Hematopoietic multipotent progenitor cell treated with erythropoietin and hydrocortisone succinate and interleukin-3 and kit ligand, for 8 days (in vitro differentiated cells): ENCODE results near the gene PSPC1.
A peak's percentile ranks its signal among the peaks of the same experiment; 100 is the strongest.
"Not testable (repeated sequence)": the region's sequence is repeated elsewhere in the genome, so short reads cannot be mapped to it uniquely, and the experiment has no call there.

Experiments
- DNase-seq: peaks from one replicate; pipeline ENCODE4 v3.0.0-alpha.2; 2015

The PSPC1 gene, protein sequence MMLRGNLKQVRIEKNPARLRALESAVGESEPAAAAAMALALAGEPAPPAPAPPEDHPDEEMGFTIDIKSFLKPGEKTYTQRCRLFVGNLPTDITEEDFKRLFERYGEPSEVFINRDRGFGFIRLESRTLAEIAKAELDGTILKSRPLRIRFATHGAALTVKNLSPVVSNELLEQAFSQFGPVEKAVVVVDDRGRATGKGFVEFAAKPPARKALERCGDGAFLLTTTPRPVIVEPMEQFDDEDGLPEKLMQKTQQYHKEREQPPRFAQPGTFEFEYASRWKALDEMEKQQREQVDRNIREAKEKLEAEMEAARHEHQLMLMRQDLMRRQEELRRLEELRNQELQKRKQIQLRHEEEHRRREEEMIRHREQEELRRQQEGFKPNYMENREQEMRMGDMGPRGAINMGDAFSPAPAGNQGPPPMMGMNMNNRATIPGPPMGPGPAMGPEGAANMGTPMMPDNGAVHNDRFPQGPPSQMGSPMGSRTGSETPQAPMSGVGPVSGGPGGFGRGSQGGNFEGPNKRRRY

GRCh38 chr13:19782727-19783682 lies at the start of gene PSPC1:
Gene PSPC1 (minus strand): TSS chr13:19782945. CDS start chr13:19782757, 188 bp downstream.
- peak; percentile 95 for DNase-seq

DNA sequence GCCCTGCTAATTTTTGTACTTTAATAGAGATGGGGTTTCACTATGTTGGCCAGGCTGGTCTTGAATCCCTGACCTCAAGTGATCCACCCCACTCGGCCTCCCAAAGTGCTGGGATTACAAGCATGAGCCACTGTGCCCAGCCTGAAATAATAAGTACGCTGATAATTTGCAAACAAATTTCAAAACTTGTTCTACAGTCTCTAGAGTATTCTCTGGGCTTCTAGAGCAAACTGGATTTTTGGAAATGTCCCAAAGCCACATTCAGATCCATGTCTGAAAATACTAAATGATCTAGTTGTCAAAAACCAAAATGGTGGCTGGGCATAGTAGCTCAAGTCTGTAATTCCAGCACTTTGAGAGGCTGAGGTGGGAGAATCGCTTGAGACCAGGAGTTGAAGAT lies 39.9 kb upstream of the PSPC1 start:
- DNase-seq = no peak

DNA sequence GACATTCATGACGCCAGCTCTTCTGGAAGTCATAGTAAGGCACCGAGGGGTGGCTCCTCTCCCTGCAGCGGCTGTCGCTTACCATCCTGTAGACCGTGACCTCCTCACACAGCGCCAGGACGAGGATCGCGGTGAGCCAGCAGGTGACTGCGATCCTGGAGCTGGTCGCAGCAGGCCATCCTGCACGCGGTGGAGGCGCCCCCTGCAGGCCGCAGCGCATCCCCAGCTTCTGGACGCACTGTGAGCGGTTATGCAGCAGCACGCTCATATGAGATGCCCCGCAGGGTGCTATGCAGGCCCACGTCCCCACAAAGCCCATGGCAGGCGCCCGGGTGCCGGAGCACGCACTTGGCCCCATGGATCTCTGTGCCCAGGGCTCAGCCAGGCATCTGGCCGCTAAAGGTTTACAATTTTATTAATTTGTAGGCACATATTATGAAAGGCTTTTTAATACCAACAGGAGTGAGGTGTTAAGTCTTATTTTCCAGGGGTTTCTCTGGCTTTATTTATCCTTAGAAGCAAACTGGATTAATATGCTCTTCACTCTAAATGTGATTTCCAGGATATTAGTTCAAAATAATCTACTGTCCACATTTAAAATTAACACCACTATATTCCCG lies 35.6 kb upstream of the PSPC1 start:
- DNase-seq = peak; percentile 35

GRCh38 chr13:19817510-19818158 lies 34.9 kb upstream of the PSPC1 start:
- DNase-seq = no peak

GRCh38 chr13:19817106-19817505 lies 34.4 kb upstream of the PSPC1 start:
- DNase-seq = no peak

GRCh38 chr13:19815842-19816241 lies 33.1 kb upstream of the PSPC1 start:
- DNase-seq = not testable (repeated sequence)

GRCh38 chr13:19810996-19811881 lies 28.5 kb upstream of the PSPC1 start:
- no peak for DNase-seq

DNA sequence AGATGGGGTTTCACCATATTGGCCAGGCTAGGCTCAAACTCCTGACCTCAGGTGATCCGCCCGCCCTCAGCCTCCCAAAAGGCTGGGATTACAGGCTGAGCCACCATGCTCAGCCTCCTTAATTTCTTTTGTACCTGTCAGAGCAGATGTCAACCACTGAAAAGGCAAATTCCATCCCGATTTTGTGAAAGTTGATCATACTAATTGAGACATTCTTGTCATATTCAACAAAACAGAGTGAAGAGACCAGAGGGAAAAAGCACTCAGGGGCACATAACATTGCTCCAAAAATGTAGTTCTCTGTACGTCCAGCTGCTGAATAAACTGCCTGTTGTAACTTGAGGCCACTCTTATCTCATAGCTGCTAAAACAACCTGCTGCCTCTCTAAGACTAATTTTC lies 27.4 kb upstream of the PSPC1 start:
- DNase-seq = no peak

DNA sequence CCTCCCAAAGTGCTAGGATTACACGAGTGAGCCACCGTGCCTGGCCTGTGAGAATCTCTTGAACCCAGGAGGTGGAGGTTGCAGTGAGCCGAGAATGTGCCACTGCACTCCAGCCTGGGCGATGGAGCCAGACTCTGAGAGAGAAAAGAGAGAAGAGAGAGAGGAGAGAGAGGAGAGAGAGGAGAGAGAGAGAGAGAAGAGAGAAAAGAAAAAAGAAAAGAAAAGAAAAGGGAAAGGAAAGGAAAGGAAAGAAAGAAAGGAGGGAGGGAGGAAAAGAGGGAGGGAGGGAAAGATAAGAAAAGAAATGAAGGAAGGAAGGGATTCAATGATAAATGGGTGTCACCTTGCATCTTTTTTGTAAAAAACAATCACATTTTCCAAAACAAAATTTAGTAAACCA lies 23.0 kb upstream of the PSPC1 start:
- DNase-seq = no peak

DNA sequence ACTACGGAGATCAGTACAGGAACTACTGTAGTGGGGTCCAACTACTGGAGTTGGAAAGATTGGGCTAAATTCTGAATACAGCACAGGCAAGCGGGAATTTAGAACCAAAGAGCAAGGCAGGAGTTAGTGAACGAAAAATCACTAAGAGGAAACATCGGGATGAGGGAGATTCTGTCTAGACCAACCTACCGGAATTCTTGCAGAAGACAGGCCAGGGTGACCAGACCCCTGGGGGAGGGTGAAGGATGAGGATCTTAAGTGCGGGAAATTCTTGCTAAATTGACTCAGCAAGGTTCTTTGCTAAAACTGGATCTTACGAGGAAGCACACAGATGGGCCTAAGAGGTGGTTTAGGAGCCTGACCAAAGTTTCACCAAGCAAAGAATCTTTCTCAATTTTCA lies 13.2 kb upstream of the PSPC1 start:
- no peak for DNase-seq

GRCh38 chr13:19794631-19795030 lies 11.9 kb upstream of the PSPC1 start:
- DNase-seq = no peak

GRCh38 chr13:19791953-19792537 lies 9.3 kb upstream of the PSPC1 start:
- no peak for DNase-seq

GRCh38 chr13:19782049-19782726 lies 557 bp downstream of the PSPC1 start:
- peak; percentile 29 for DNase-seq

DNA sequence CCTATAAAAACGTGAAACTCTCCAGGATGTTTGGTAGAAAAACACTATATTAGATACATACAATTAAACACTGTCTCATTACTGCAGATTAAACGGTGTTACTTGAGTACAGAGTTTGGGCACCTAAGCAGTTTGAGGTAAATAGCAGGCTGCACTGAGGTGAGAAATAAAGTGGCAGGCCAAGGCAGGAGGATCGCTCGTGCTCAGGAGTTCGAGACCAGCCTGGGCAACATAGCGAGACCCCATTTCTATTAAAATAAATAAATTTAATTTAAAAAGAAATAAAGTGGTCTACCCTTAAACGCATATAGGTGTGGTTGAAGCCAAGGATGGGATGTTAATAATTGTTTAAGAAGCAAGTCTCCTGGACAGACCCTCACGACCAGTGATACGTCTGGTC lies 1.2 kb downstream of the PSPC1 start:
- DNase-seq = peak; percentile 43

DNA sequence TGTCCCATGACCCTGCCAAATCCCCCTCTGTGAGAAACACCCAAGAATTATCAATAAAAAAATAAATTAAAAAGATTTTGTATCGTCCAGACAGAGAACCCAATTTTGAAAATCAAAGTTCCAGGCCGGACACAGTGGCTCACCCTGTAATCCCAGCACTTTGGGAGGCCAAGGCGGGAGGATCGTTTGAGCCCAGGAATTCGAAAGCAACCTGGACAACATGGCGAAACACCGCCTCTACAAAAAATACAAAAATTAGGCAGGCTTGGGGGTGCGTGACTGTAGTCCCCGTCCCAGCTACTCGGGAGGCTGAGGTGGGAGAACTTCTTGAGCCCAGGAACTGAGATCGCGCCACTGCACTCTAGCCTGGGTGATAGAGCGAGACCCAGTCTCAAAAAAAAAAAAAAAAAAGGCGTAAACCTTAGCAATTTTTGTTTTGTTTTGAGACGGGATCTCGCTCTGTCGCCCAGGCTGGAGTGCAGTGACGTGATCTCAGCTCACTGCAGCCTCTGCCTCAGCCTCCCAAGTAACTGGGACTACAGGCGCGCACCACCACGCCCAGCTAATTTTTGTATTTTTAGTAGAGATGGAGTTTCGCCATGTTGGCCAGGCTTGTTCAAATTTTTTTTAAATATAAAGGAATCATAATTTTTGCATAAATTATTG lies 1.9 kb downstream of the PSPC1 start:
- peak; percentile 13 for DNase-seq

GRCh38 chr13:19772306-19772705 lies 10.4 kb downstream of the PSPC1 start:
- no peak for DNase-seq

DNA sequence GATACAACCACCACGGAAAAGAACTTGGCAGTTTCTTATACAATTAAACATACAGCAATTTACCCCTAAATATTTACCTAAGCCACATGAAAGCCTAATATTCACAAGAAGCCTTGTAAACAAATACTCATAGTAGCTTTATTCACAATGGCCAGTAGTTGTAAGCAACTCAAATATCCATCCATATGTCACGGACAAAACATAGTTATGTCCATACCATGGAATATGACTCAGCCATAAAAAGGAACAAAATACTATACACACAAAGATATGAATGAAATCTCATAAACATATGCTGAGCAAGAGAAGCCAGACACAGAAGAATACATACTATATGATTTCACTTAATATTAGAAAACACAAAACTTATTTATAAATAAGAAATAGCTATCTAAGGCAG lies 12.9 kb downstream of the PSPC1 start:
- no peak for DNase-seq

DNA sequence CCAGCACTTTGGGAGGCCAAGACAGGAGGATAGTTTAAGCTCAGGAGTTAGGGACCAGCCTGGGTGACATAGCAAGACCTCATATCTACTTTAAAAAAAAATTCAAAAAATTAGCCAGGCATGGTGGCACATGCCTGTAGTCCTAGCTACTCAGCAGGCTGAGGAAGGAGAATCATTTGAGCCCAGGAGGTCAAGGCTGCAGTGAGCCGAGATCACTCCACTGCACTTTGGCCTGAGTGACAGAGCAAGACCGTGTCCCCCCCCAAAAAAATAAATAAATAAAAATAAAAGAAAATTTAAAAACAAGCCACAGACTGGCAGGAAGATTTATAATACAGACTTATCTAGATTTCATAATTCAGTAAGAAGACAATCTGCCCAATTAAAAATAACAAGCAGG lies 14.8 kb downstream of the PSPC1 start:
- DNase-seq = no peak

DNA sequence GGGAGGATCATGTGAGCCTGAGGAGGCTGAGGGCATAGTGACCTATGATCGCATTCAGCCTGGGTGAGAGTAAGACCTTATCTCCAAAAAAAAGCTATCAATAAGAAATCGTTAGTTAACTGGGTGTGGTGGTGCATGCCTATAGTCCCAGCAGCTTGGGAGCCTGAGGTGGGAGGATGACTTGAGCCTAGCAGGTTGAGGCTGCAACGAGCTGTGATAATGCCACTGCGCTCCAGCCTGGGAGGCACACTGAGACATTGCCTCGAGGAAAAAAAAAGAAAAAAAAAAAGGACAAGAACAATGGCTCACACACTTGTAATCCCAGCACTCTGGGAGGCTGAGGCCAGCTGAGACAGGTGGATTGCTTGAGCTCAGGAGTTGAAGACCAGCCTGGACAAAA lies 16.2 kb downstream of the PSPC1 start:
- DNase-seq = peak; percentile 69

DNA sequence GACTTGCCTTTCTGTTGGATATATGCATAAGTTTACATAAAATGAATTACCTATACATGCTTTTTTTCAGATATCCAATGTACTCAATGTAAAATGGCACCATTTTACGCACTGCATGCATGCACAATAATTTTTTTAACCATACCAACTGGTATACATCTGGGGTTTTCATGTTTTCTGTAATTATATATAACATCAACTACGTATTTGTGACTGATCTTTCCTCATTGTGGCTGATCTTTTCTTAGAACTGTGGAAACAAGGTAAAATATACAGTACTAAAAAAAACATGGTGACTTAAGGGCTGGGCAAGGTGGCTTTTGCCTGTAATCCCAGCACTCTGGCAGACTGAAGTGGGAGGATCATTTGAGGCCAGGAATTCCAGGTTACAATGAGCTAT lies 18.5 kb downstream of the PSPC1 start:
- no peak for DNase-seq
